Esophagus squamous epithelium (tissue), 4 donors: ENCODE results near the gene LRRN2.

Experiments
- CTCF ChIP-seq, 6 experiments: fragments of 450-650 bp in 4 of 6; fragments of 200-600 bp in 2 of 6; sonication (generic) in 2 of 6; IDR thresholded peaks; one replicate each; pipeline ENCODE4 v1.5.1; 2016 to 2019; ENCODE audit warnings: antibody characterized with exemption in 6 of 6, mild to moderate bottlenecking in 4 of 6, moderate library complexity in 4 of 6
- POLR2A ChIP-seq, 4 donors: fragments of 450-650 bp; IDR thresholded peaks; one replicate each; pipeline ENCODE4 v1.6.1; 2017; ENCODE audit warnings: antibody characterized with exemption in 4 of 4, mild to moderate bottlenecking in 4 of 4, moderate library complexity in 3 of 4

GRCh38 chr1:204705888-204706837 lies 20.6 kb upstream of the LRRN2 start:
- TF ChIP-seq CTCF (IDR thresholded peaks at IDR 0.05) (no peak), POLR2A (IDR thresholded peaks at IDR 0.05) (no peak)
